C4-2B (cell line): Measurements from ENCODE around the gene PITPNC1.

Experiments
- H3K27ac ChIP-seq: fragments of 450-650 bp; 2 replicates; pipeline ENCODE4 v1.5.1; 2017
- CTCF ChIP-seq: fragments of 450-650 bp; conservative IDR thresholded peaks from 2 replicates; pipeline ENCODE4 v1.5.1; 2017; ENCODE audit warnings: mild to moderate bottlenecking
- ZFX ChIP-seq: fragments of 450-650 bp; IDR thresholded peaks from 2 replicates; pipeline ENCODE4 v1.6.1; 2017

The PITPNC1 gene

DNA sequence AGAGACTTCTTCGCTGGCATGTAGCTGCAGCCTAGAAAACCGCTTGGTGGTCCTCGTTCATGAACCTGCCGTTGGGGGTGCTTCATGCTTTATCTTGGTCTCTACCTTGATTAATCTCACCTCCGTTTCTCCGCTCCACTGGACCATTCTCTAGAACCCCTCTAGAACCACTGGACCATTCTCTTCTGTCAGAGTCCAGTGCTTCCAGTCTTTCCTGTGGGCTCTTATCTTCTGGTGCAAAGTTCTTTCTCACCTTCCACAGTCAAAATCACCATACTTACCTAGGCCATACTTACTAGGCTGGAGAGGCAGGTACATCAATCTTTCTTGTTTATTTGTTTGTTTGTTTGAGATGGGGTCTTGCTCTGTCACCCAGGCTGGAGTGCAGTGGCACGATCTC lies 71.4 kb downstream of the PITPNC1 start:
- TF ChIP-seq ZFX (no peak), CTCF (no peak)
- H3K27ac ChIP-seq: no peak overlapping the region

GRCh38 chr17:67449065-67449464 lies 72.0 kb downstream of the PITPNC1 start:
- no peak for TF ChIP-seq CTCF
- TF ChIP-seq ZFX: no peak
- H3K27ac ChIP-seq: no peak overlapping the region

DNA sequence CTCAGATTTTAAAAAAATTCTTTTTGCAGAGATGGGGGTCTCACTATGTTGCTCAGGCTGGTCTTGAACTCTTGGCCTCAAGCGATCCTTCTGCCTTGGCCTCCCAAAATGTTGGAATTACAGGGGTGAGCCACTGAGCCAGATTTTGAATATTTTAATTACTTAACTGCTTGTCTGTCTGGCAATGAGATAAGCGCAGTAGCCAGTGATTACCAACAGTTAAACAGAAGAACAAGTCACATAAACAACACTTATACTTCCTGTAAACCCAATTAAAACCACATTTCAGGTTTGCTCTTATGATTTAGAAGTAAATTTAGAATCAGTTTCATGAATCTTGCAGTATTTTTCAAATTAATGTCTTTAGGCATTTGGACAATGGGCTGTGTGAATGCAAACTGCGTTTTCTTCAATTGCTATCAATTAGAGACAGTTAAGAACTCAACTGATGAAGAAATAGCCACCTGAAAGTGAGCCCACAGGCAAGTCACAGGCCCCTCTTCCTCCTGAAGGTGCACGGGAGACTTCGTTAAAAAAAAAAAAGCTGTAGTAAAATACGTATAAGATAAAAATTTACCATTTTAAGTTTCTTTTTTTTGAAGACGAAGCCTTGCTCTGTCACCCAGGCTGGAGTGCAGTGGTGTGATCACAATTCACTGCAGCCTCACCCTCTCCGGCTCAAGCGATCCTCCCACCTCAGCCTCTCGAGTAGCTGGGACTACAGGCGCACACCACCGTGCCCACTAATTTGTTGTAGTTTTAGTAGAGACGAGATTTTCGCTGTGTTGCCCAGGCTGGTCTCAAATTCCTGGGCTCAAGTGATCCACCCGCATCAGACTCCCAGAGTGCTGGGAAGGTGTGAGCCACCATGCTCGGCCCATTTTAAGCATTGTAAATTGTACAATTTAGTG lies 73.0 kb downstream of the PITPNC1 start:
- no peak for TF ChIP-seq CTCF
- no peak for TF ChIP-seq ZFX
- no peak overlapping the region for H3K27ac ChIP-seq

DNA sequence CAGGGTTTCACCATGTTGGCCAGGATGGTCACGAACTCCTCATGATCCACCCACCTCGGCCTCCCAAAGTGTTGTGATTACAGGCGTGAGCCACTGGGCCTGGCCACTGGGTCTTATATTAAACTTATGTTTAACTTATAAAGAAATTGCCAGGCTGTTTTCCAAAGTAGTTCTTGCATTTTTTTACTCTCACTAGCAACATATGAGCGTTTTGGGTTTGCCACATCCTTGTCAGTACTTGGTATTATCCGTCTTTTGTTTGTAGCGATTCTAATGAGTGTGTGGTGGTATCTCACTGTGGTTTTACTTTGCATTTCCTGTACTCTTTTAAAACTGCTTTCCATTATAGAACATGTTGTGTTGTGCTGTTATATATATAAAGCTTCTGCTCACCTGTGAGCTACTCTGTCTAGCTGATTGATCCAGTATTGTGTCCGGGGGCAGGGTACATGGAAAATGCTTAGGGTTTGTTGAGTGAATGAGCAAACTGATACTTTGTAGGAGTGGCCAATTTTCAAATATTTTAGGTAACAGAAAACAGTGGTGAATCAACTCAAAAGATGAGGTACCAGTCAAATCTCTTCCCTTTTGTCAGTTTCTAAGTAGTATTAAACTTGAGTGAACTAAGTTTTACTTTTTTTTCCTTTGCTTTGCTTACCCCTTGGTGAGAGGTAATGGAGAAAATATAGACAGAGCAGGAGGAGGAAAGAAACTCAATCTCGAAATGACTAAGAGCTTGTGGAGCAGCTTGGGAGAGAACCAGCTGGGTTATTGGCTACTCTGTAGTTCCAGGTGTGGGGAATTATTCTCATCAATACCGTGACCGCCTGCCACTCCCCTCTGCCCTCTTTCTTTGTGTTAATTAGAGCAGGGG lies 75.8 kb downstream of the PITPNC1 start:
- TF ChIP-seq ZFX (no peak), CTCF (no peak)
- no peak overlapping the region for H3K27ac ChIP-seq

DNA sequence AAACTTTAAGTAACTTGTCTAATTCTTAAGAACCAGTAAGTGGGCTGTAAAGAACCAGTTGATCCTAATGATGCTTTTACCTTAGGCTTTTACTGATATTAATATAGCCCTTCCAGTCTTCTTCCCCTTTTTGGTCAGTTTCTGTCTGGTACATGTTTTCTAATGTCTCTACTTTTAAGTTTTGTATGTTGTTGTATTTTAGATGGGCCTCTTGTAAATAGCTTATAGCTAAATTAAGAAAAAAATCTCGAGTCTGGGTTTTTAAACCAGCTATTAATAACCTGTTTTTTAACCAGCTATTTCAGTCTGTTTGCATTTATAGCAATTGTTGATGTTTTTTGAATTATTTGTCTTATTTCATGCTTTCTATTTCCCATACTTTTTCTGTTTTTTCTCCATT lies 79.0 kb downstream of the PITPNC1 start:
- TF ChIP-seq CTCF (no peak), ZFX (no peak)
- H3K27ac ChIP-seq: no peak overlapping the region

- no peak overlapping the region for H3K27ac ChIP-seq
- no peak for TF ChIP-seq CTCF
- TF ChIP-seq ZFX: no peak
Observed at GRCh38 chr17:67456889-67457288, 79.8 kb downstream of the PITPNC1 start.

GRCh38 chr17:67458203-67458602 lies 81.1 kb downstream of the PITPNC1 start:
- H3K27ac ChIP-seq: no peak overlapping the region
- TF ChIP-seq ZFX: no peak
